HG03025 (cell line): ENCODE data around the gene ATG5.
A peak's percentile ranks its signal among the peaks of the same experiment; 100 is the strongest.
"Not testable (repeated sequence)": the region's sequence is repeated elsewhere in the genome, so short reads cannot be mapped to it uniquely, and the experiment has no call there.

Source experiments
- ATAC-seq: cut with Tn5 transposase; IDR thresholded peaks from one replicate; pipeline ENCODE4 v1.9.1; 2021; ENCODE audit warnings: mild to moderate bottlenecking, moderate library complexity; ENCODE audit not compliant: unreplicated experiment, low FRiP score

Gene ATG5

GRCh38 chr6:106259748-106260147 is 65.8 kb downstream of the ATG5 start:
- ATAC-seq, result not testable (repeated sequence)

DNA sequence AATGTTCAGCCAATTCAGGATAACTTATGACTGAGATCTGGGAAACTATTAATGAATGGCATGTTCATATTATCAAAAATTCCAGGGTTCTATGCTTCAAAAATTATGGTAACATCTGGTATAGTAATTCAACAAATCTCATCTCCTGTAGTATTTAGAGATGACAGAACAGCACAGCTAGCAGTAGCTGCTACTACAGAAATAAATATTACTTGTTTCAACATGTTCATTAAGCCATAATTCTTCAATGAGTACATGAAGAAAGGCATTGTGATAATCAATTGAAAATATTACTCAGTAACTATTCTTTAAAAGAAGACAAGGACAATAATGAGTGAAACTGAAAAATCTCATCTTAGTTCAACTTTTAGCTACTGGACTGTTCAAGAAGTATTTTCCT is 66.8 kb downstream of the ATG5 start:
- ATAC-seq, result no peak

DNA sequence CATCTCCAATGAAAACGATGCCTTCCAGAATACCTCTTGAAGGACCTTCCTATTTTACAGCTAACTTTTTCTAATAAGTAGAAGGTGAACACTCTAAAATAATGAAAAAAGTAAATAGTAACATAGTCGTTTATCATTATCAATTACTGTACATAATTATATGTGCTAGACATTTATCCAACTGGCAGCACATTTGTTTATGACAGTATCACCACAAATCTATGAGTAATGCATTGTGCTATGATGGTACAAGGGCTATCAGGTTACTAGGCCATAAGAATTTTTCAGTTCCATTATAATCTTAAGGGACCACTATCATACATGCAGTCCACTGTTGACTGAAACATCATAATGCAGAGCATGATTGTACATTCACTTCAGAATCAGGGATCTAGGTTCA is 68.4 kb downstream of the ATG5 start:
- no peak for ATAC-seq

DNA sequence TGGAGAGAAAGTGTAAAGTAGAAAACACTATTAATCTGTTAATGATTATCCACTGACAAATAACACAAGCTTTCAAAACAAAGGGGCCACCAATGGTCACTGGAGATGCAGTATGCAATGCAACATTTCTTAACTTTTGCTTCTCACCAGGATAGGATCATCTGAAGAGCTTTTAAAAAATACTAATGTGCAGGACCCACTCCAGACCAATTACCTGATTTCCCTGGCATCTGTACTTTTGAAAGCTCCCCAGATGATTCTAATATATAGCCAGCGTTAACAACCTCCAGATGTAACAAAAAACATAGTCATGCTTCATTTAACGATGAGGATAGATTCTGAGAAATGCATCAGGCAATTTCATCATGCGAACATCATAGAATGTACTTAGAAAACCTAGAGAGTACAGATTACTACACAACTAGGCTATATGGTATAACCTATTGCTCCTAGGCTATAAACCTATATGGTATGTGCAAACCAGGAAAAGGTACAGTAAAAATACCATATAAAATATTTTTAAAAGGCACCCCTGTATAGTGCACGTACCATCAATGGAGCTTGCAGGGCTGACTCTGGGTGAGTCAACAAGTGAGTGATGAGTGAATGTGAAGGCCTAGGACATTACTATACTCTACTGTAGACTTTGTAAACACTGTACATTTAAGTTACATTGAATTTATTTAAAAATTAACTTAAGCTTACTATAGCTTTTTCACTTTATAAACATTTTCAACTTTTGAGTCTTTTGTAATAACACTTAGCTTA is 69.2 kb downstream of the ATG5 start:
- ATAC-seq, result no peak

GRCh38 chr6:106255306-106255705 is 70.3 kb downstream of the ATG5 start:
- ATAC-seq, result no peak

- no peak for ATAC-seq
Observed at GRCh38 chr6:106254636-106255035, 70.9 kb downstream of the ATG5 start.

DNA sequence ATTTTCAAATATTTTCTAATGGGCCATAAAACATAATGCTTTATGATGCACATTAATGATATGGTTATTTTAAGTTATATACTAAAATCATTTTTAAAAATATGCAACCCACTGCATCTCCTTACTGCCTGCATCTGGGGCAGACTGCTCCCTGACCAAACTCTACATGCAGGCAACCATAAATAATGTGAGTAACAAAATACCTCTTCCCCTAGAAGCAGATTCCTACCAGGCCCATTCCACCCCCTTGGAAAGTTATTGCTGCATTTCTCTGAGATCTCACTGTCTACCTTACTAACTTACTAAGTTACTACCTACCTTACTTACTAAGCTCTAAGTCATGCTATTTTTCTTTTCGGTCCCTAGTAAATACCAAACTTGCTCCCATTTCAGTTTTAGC is 71.8 kb downstream of the ATG5 start:
- no peak for ATAC-seq

GRCh38 chr6:106253172-106253571 is 72.4 kb downstream of the ATG5 start:
- ATAC-seq, result no peak

- no peak for ATAC-seq
Observed at GRCh38 chr6:106252687-106253086, 72.9 kb downstream of the ATG5 start.

DNA sequence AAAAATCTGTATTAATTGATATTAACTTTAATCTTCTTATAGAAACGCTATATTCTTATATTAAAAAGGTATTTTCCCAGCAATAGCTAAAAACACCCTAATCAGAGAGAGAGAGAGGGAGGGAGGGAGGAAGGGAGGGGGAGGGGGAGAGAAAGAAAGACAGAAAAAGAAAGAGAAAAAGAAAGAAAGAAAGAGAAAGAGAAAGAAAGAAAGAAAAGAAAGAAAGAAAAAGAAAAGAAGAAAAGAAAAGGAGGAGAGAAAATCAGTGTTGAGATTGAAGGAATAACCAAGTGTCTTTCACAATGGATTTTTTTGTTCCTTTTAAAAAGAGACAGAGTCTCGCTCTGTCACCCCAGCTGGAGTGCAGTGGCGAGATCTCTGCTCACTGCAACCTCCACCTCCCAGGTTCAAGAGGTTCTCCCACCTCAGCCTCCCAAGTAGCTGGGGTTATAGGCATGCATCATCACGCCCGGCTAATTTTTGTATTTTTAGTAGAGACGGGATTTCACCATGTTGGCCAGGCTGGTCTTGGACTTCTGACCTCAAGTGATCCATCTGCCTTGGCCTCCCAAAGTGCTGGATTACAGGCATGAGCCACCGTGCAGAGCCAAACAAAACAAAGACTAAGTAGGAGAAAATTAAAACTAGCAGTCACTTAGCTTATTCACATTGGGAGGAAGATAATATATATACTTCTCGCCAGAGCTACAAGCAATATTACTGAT is 73.9 kb downstream of the ATG5 start:
- not testable (repeated sequence) for ATAC-seq

DNA sequence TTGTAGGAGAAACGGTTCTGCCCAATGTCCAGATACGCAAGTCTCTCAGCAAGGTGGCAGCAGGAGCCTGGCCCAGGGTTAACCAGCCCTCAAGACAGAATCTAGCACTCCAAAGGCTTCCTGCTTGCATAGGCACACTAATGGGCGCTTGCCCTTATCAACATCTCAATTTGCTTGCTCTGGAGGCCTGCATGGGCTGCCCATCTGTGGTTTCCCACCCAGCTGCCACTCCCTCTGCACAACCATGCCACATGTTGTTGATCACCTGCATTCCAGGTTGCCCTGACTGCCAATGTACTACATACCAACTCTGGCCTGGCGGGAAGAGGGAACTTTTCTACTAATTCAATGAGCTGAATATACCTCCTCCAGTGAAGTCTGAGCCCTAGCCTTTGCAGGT is 74.6 kb downstream of the ATG5 start:
- ATAC-seq, result no peak

GRCh38 chr6:106249658-106250057 is 75.9 kb downstream of the ATG5 start:
- no peak for ATAC-seq

GRCh38 chr6:106247733-106248132 is 77.8 kb downstream of the ATG5 start:
- ATAC-seq, result no peak

DNA sequence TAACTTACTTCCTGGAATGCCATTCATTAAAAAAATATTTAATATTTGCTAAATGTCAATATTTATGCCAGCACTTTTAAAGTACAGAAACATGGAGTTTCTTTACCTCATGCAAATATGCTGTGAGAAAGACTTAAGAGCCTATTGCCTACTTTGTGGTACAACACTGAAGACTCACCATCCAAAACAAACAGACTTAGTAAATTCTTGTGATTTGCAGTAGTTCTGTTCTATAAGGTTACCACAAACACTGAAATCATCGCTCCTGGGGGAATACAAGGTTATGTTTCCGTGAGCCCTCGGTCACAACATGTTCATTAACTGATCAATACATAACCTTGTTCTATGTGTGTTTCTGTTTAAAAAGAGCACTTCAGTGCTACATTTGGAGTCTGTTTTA is 78.3 kb downstream of the ATG5 start:
- no peak for ATAC-seq

DNA sequence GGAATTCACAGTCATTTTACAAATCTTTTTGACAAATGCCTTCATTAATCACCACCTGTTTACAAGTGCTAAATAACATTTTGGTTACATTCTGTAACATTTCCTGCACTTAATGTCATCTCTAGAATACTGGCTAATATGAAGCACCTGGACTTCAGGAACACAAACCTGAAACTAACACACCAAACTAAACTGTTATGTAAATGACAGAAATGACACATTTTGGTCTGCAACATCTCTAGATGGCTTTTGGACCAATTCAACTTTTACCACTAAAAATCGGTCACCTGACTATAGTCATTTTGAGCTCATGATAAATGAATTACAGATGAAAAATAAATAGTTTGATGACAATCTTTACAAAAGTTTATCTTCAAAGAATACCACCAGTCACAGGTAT is 80.6 kb downstream of the ATG5 start:
- ATAC-seq, result peak; percentile 68

- no peak for ATAC-seq
Observed at GRCh38 chr6:106244521-106244920, 81.0 kb downstream of the ATG5 start.

GRCh38 chr6:106243261-106243660 is 82.3 kb downstream of the ATG5 start:
- no peak for ATAC-seq

DNA sequence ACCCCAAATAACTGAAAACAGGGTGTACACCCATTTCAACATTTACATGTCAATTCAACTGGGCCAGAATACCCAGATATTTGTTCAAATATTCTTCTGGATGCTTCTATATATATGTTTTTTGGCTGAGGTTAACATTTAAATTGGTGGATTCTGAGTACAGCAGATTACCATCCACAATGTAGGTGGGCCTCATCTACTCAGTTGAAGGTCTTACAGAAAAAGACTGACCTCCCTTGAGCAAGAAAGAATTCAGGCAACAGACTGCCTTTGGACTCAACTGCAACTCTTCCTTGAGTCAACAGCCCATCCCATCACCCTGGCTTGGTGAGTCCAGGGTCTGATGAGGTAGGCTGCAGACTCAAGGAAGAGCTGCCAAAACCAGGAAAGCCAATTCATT is 84.1 kb downstream of the ATG5 start:
- ATAC-seq, result no peak

GRCh38 chr6:106237286-106237685 is 88.3 kb downstream of the ATG5 start:
- no peak for ATAC-seq

DNA sequence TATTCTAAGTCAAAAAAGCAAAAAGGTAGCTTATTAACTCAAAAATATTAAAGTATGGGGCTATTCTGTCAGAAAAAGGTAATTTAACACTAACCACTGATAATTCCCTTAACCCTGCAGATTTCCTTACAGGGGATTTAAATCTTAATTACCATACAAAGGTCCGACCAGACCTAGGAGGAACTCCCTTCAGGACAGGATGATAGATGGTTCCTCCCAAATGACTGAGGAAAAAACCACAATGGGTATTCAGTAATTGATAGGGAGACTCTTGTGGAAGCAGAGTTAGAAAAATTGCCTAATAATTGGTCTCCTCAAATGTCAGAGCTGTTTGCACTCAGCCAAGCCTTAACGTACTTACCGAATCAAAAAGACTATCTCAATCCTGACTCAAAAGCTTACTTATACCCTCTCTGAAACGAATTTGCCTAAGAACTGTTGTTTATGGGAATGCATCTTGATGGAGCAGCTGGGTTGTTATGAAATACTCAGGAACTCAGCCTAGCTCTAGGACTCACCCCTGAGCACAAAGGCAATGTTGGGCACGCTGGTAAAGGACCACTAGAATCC is 95.6 kb downstream of the ATG5 start:
- ATAC-seq, result not testable (repeated sequence)

DNA sequence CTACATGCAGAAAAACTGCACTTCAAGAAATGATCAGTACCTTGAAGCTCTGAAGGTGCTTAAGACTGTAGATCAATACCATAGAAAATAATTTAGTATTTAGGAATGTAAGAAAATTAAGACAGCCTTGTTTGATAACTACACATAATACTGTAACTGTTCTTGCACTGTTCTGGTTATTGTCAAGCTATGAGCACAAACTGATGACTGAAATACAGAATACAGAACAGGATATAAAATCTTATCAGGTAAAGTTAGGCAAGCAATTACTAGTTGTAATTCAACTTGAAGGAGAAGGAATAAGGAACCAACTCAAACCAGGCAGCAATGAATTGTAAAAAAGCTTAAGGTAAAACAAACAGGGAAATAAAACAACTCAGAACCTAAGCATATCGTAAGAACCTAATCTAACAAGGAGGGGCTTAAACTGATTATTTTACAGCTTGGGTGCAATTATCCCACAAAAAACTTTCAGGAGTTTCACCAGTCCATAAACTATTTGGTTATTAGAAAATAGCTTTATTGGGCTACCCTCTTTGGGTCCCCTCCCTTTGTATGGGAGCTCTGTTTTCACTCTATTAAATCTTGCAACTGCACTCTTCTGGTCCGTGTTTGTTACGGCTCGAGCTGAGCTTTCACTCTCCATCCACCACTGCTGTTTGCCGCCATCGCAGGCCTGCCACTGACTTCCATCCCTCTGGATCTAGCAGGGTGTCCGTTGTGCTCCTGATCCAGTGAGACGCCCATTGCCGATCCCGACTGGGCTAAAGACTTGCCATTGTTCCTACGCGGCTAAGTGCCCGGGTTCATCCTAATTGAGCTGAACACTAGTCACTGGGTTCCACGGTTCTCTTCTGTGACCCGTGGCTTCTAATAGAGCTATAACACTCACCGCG is 97.7 kb downstream of the ATG5 start:
- no peak for ATAC-seq
